ENCODE measurements around the gene ADAMTS4.
A peak's percentile ranks its signal among the peaks of the same experiment; 100 is the strongest.

Gene ADAMTS4

GRCh38 chr1:161171191-161171590 is 27.7 kb downstream of the ADAMTS4 start:
- DNase-seq: no peak

- no peak for DNase-seq
Measured at GRCh38 chr1:161168906-161169305, 29.9 kb downstream of the ADAMTS4 start.

GRCh38 chr1:161166669-161167548 is 31.9 kb downstream of the ADAMTS4 start:
- no peak for DNase-seq

GRCh38 chr1:161165742-161166668 is 32.8 kb downstream of the ADAMTS4 start, which contains the start of gene PPOX:
Gene PPOX, plus strand, starts transcription at chr1:161166426. Its CDS starts 422 bp downstream, at chr1:161166848.
- peak; percentile 84 for DNase-seq

- no peak for DNase-seq
Measured at GRCh38 chr1:161164901-161165610, 33.8 kb downstream of the ADAMTS4 start.

- DNase-seq: no peak
Measured at GRCh38 chr1:161163793-161164192, 35.1 kb downstream of the ADAMTS4 start.

GRCh38 chr1:161162806-161163205 is 36.0 kb downstream of the ADAMTS4 start:
- DNase-seq: no peak

GRCh38 chr1:161162052-161162451 is 36.8 kb downstream of the ADAMTS4 start:
- no peak for DNase-seq

GRCh38 chr1:161161652-161162051 is 37.2 kb downstream of the ADAMTS4 start:
- DNase-seq: no peak

GRCh38 chr1:161160671-161161145 is 38.1 kb downstream of the ADAMTS4 start:
- DNase-seq: no peak

GRCh38 chr1:161159913-161160243 is 39.0 kb downstream of the ADAMTS4 start:
- no peak for DNase-seq

GRCh38 chr1:161159087-161159912 is 39.6 kb downstream of the ADAMTS4 start, which contains the start of gene USP21:
Gene USP21, plus strand, starts transcription at chr1:161159500. Its CDS starts 1,141 bp downstream, at chr1:161160641.
- peak; percentile 86 for DNase-seq

GRCh38 chr1:161158316-161159010 is 40.4 kb downstream of the ADAMTS4 start:
- no peak for DNase-seq

GRCh38 chr1:161157867-161158266 is 41.0 kb downstream of the ADAMTS4 start:
- DNase-seq: no peak

GRCh38 chr1:161153682-161154337 is 45.0 kb downstream of the ADAMTS4 start, which contains the start of gene UFC1:
Gene UFC1, plus strand, starts transcription at chr1:161153978. Its CDS starts 20 bp downstream, at chr1:161153998.
- peak; percentile 71 for DNase-seq

- no peak for DNase-seq
Measured at GRCh38 chr1:161153176-161153575, 45.7 kb downstream of the ADAMTS4 start.

- DNase-seq: no peak
Measured at GRCh38 chr1:161145832-161146231, 53.0 kb downstream of the ADAMTS4 start.

- no peak for DNase-seq
Measured at GRCh38 chr1:161140755-161141400, 58.0 kb downstream of the ADAMTS4 start.

- no peak for DNase-seq
Measured at GRCh38 chr1:161139766-161140165, 59.1 kb downstream of the ADAMTS4 start.

- DNase-seq: no peak
Measured at GRCh38 chr1:161138431-161138830, 60.4 kb downstream of the ADAMTS4 start.
